NB4 (cell line): ENCODE results near the gene IGFL2.

Source experiments
- MYC ChIP-seq: IDR thresholded peaks from 2 replicates; pipeline ENCODE4 v1.6.1; 2011; ENCODE audit warnings: low read depth, low read length
- POLR2A ChIP-seq: IDR thresholded peaks from 2 replicates; pipeline ENCODE4 v1.6.1; 2011; ENCODE audit warnings: mild to moderate bottlenecking; ENCODE audit not compliant: insufficient read length; ENCODE audit errors: extremely low read depth
- TF ChIP-seq, protein P1 (sequence below): IDR thresholded peaks from one replicate; pipeline ENCODE4 v1.5.1; 2012; ENCODE audit warnings: low read depth, low read length
- TF ChIP-seq, protein P2 (sequence below): IDR thresholded peaks from 2 replicates; pipeline ENCODE4 v1.6.1; 2011; ENCODE audit warnings: low read depth, low read length

DNA sequence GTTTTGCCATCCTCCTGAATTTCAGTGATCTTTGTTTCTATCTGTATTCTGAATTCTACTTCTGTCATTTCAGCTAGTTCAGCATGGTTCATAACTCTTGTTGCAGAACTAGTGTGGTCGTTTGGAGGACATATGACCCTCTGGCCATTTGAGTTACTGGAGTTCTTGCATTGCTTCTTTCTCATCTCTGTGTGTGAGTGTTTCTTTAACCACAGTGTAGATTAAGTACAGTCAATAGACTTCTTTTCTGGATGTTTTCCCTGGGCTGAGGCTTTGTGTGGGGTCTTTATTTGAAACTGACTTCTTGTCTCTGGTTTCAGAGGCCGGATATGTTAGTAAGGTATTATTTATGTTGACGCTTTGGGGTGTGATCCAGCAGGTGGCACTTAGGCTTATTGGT lies 14.7 kb downstream of the IGFL2 start:
- TF ChIP-seq, protein P1, sequence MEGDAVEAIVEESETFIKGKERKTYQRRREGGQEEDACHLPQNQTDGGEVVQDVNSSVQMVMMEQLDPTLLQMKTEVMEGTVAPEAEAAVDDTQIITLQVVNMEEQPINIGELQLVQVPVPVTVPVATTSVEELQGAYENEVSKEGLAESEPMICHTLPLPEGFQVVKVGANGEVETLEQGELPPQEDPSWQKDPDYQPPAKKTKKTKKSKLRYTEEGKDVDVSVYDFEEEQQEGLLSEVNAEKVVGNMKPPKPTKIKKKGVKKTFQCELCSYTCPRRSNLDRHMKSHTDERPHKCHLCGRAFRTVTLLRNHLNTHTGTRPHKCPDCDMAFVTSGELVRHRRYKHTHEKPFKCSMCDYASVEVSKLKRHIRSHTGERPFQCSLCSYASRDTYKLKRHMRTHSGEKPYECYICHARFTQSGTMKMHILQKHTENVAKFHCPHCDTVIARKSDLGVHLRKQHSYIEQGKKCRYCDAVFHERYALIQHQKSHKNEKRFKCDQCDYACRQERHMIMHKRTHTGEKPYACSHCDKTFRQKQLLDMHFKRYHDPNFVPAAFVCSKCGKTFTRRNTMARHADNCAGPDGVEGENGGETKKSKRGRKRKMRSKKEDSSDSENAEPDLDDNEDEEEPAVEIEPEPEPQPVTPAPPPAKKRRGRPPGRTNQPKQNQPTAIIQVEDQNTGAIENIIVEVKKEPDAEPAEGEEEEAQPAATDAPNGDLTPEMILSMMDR: no peak
- TF ChIP-seq POLR2A (no peak), MYC (no peak)
- TF ChIP-seq, protein P2, sequence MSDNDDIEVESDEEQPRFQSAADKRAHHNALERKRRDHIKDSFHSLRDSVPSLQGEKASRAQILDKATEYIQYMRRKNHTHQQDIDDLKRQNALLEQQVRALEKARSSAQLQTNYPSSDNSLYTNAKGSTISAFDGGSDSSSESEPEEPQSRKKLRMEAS: no peak
